GM19351 (cell line): ENCODE data around the gene CCDC141.

ENCODE experiments used
- ATAC-seq: cut with Tn5 transposase; IDR thresholded peaks from one replicate; pipeline ENCODE4 v1.9.1; 2021; ENCODE audit warnings: mild to moderate bottlenecking, moderate library complexity; ENCODE audit not compliant: unreplicated experiment

The CCDC141 gene

GRCh38 chr2:178914259-178914849, 135.6 kb downstream of the CCDC141 start:
- ATAC-seq: peak; percentile 94

GRCh38 chr2:178913049-178913441, 136.9 kb downstream of the CCDC141 start:
- no peak for ATAC-seq

- no peak for ATAC-seq
Observed at GRCh38 chr2:178912416-178913048, 137.4 kb downstream of the CCDC141 start.

GRCh38 chr2:178911039-178911438, 138.9 kb downstream of the CCDC141 start:
- ATAC-seq: no peak

GRCh38 chr2:178910005-178910404, 139.9 kb downstream of the CCDC141 start:
- no peak for ATAC-seq

- ATAC-seq: no peak
Observed at GRCh38 chr2:178909507-178909906, 140.4 kb downstream of the CCDC141 start.

- ATAC-seq: no peak
Observed at GRCh38 chr2:178908810-178909209, 141.1 kb downstream of the CCDC141 start.

- ATAC-seq: no peak
Observed at GRCh38 chr2:178905261-178905660, 144.7 kb downstream of the CCDC141 start.

GRCh38 chr2:178899656-178900055, 150.3 kb downstream of the CCDC141 start:
- no peak for ATAC-seq

GRCh38 chr2:178895872-178896271, 154.1 kb downstream of the CCDC141 start:
- ATAC-seq: no peak

GRCh38 chr2:178895171-178895570, 154.8 kb downstream of the CCDC141 start:
- no peak for ATAC-seq

GRCh38 chr2:178892751-178893625, 156.9 kb downstream of the CCDC141 start:
- ATAC-seq: no peak

- no peak for ATAC-seq
Observed at GRCh38 chr2:178891959-178892485, 157.9 kb downstream of the CCDC141 start.

GRCh38 chr2:178891265-178891958, 158.5 kb downstream of the CCDC141 start:
- ATAC-seq: peak; percentile 95

- ATAC-seq: no peak
Observed at GRCh38 chr2:178886006-178886405, 163.9 kb downstream of the CCDC141 start.

GRCh38 chr2:178884440-178884839, 165.5 kb downstream of the CCDC141 start:
- ATAC-seq: no peak

- ATAC-seq: no peak
Observed at GRCh38 chr2:178882666-178883440, 167.1 kb downstream of the CCDC141 start.

- no peak for ATAC-seq
Observed at GRCh38 chr2:178881075-178881474, 168.9 kb downstream of the CCDC141 start.

GRCh38 chr2:178880257-178880656, 169.7 kb downstream of the CCDC141 start:
- no peak for ATAC-seq

- no peak for ATAC-seq
Observed at GRCh38 chr2:178877874-178878273, 172.1 kb downstream of the CCDC141 start.
